Measurements from ENCODE around the gene ZDHHC8. TPM values are rescaled to one million over a fixed set of nuclear protein-coding genes. Genes with fewer than 3 reads are reported as not detected.

ZDHHC8 gene
- total RNA-seq, 2 experiments from 2014 or later, result 44.5 to 44.8 TPM

DNA sequence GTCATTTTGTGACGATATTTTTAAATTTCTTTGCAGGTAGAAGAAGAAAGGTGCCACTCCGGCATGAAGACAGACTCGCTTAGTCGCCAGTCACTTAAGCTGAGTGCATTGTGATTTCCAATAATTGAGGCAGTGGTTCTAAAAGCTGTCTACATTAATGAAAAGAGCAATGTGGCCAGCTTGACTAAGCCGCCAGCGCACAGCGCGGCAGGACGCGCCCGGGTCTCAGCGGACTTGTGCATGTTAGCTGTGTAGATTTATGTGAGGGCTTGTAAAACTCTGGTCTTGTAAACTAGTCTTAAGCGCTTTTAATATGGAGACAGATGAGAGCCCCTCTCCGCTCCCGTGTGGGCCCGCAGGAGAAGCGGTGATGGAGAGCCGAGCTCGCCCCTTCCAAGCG is 46.0 kb upstream of the ZDHHC8 start:
- Mint-ChIP-seq H3K4me1 (ENCODE audit: low read depth) (peaks cover 74% of the 10 kb centered on the region), H3K9me3 (no peaks in the 10 kb centered on the region), H3K36me3 (ENCODE audit: low read depth) (peaks cover 57% of the 10 kb centered on the region), H3K27ac (no peak overlapping the region), H3K27me3 (no peaks in the 10 kb centered on the region), H3K4me3 (no peak overlapping the region)
- no peak for DNase-seq
- TF ChIP-seq, protein P1, sequence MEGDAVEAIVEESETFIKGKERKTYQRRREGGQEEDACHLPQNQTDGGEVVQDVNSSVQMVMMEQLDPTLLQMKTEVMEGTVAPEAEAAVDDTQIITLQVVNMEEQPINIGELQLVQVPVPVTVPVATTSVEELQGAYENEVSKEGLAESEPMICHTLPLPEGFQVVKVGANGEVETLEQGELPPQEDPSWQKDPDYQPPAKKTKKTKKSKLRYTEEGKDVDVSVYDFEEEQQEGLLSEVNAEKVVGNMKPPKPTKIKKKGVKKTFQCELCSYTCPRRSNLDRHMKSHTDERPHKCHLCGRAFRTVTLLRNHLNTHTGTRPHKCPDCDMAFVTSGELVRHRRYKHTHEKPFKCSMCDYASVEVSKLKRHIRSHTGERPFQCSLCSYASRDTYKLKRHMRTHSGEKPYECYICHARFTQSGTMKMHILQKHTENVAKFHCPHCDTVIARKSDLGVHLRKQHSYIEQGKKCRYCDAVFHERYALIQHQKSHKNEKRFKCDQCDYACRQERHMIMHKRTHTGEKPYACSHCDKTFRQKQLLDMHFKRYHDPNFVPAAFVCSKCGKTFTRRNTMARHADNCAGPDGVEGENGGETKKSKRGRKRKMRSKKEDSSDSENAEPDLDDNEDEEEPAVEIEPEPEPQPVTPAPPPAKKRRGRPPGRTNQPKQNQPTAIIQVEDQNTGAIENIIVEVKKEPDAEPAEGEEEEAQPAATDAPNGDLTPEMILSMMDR (IDR thresholded peaks at IDR 0.05), result no peak
- intact Hi-C loops (cut with micrococcal nuclease), result no loop called here
- ChIA-PET CTCF (interaction anchor here (0.7 to 2.4 kb wide), 4 partner anchors 10 to 70 kb away, joined by 3 to 10 read pairs (median 4); no protein-coding TSS in a partner anchor), POLR2A (interaction anchor here (1.0 to 2.0 kb wide), 5 partner anchors 23 to 46 kb away, joined by 3 to 7 read pairs (median 4); partner anchors contain the start of gene TRMT2A)
- ATAC-seq, result no peak

DNA sequence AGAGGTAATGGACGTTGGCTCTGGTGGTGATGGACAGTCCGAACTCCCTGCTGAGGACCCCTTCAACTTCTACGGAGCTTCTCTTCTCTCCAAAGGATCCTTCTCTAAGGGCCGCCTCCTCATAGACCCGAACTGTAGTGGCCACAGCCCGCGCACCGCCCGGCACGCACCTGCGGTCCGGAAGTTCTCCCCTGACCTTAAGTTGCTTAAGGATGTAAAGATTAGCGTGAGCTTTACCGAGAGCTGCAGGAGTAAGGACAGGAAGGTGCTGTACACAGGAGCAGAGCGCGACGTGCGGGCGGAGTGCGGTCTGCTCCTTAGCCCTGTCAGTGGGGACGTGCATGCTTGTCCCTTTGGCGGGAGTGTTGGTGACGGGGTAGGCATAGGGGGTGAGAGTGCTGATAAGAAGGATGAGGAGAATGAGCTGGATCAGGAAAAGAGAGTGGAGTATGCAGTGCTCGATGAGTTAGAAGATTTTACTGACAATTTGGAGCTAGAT is 45.5 kb upstream of the ZDHHC8 start:
- no peaks in the 10 kb centered on the region for H3K27me3 Mint-ChIP-seq
- ATAC-seq (no peak), DNase-seq (no peak)
- H3K4me3 Mint-ChIP-seq, result no peak overlapping the region
- H3K4me1 Mint-ChIP-seq (ENCODE audit: low read depth), result peaks cover 75% of the 10 kb centered on the region
- POLR2A ChIA-PET, result interaction anchor here (1.1 to 2.0 kb wide), 6 partner anchors 13 to 33 kb away, joined by 3 to 7 read pairs (median 4); partner anchors contain the start of gene TRMT2A
- no peaks in the 10 kb centered on the region for H3K9me3 Mint-ChIP-seq
- TF ChIP-seq, protein P1 (IDR thresholded peaks at IDR 0.05), result no peak
- H3K36me3 Mint-ChIP-seq (ENCODE audit: low read depth), result peaks cover 58% of the 10 kb centered on the region
- CTCF ChIA-PET, result interaction anchor here (0.7 to 2.4 kb wide), 6 partner anchors 10 to 152 kb away, joined by 3 to 10 read pairs (median 4); no protein-coding TSS in a partner anchor
- intact Hi-C loops (cut with micrococcal nuclease), result no loop called here
- no peak overlapping the region for H3K27ac Mint-ChIP-seq

DNA sequence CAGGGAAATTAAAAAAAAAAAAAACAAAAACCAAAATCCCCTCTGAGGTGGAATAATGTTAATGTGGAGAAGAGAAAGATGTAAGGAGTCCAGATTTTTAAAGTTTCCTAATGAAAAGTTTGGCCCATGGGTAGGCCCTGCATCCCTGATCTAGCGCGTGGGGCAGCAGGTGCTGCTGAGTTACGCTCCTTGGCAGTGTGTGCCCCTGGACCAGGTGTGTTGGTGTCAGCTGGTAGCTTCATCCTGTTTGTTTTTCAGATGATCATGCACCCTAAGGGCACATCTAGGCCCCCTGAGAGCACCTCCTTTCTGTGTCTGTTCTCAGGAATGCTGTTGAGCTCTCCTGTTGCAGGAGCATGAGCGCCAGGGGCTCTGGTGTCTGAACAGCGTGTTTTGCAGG is 44.8 kb upstream of the ZDHHC8 start:
- POLR2A ChIA-PET, result interaction anchor here (1.1 to 2.0 kb wide), 4 partner anchors 13 to 31 kb away, joined by 3 to 7 read pairs (median 4); partner anchors contain the start of gene TRMT2A
- H3K27me3 Mint-ChIP-seq, result no peaks in the 10 kb centered on the region
- DNase-seq, result no peak
- intact Hi-C loops (cut with micrococcal nuclease), result no loop called here
- H3K4me1 Mint-ChIP-seq (ENCODE audit: low read depth), result peaks cover 75% of the 10 kb centered on the region
- H3K4me3 Mint-ChIP-seq, result no peak overlapping the region
- CTCF ChIA-PET, result interaction anchor here (0.7 to 2.4 kb wide), 5 partner anchors 9 to 151 kb away, joined by 3 to 10 read pairs (median 3); no protein-coding TSS in a partner anchor
- H3K27ac Mint-ChIP-seq, result no peak overlapping the region
- peaks cover 60% of the 10 kb centered on the region for H3K36me3 Mint-ChIP-seq (ENCODE audit: low read depth)
- no peaks in the 10 kb centered on the region for H3K9me3 Mint-ChIP-seq
- ATAC-seq, result no peak
- TF ChIP-seq, protein P1 (IDR thresholded peaks at IDR 0.05), result no peak

DNA sequence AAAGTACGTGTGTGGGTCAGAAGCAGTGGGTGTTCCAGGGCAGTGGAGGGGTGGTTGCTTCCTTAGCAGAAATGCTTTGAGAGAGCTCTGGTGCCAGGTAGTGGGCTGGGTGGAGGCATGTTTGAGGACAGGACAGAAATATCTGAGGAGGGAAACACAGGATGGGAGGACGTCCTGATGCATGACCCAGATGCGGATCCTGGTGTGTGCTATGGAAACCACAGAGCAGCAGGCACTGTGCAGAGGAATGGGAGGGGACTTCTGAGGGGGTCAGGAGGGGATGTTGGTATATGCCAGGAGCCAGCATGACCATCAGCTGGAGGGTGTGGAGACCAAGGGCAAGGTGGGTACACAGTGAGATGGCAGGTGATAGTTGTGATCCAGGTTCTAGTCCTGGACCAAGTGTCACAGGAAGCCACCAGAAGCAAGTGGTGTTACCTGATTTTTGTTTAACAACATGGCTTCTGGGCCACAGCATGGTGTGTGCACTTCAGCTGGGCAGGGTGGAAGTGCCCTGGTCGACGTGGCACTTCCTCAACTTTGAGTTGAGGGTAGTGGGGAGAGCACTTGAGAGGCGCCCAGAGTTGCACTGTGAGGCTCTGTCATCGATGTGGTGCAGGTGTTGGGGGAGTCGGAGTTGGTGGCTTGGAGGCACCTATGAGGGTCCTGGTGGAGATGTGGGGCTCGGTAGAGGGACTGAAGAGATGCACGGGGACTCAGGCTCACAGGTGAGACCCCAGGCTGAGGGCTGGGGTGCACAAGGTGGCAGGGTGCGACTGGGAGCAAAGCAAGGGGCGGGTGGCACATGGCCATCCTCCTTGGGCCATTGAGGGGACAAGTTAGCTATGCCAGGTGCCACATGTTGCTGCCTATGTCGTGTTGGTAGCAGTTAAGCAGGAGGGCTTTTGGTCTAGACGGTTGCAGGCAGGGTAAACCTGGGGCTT is 44.0 kb upstream of the ZDHHC8 start:
- Mint-ChIP-seq H3K27ac (peak overlapping the region; percentile 32), H3K4me3 (no peak overlapping the region), H3K36me3 (ENCODE audit: low read depth) (peaks cover 66% of the 10 kb centered on the region), H3K27me3 (no peaks in the 10 kb centered on the region), H3K9me3 (no peaks in the 10 kb centered on the region), H3K4me1 (ENCODE audit: low read depth) (peaks cover 80% of the 10 kb centered on the region)
- TF ChIP-seq, protein P1 (IDR thresholded peaks at IDR 0.05), result no peak
- CTCF ChIA-PET, result interaction anchor here (1.2 to 2.4 kb wide), 4 partner anchors 8 to 150 kb away, joined by 3 to 10 read pairs (median 4); no protein-coding TSS in a partner anchor
- no peak for ATAC-seq
- DNase-seq, result no peak
- intact Hi-C loops (cut with micrococcal nuclease), result no loop called here
- POLR2A ChIA-PET, result interaction anchor here (0.6 to 2.0 kb wide), 4 partner anchors 14 to 43 kb away, joined by 3 to 7 read pairs (median 3); partner anchors contain the start of gene TRMT2A
